ENCODE measurements around the gene GLI1.

DNA sequence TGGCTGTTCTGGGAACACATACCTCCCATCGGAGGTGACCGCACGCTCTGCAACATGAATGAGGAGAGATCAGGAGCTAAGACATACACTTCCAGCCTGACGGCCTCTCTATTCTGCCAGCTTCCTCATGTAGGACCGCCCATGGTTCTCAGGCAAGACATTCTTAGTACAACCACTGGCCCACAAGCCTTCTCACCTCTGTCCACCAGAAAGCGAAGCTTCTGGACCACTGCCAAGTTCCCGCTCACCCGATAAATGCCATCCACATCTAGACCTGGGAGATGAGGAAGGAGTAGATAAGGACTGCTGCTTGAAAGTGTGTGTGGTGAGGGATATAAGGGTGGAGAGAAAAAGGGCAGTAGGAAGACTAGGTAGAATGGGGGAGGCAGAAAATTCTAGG is 14.8 kb downstream of the GLI1 start:
- TF ChIP-seq, protein P1, sequence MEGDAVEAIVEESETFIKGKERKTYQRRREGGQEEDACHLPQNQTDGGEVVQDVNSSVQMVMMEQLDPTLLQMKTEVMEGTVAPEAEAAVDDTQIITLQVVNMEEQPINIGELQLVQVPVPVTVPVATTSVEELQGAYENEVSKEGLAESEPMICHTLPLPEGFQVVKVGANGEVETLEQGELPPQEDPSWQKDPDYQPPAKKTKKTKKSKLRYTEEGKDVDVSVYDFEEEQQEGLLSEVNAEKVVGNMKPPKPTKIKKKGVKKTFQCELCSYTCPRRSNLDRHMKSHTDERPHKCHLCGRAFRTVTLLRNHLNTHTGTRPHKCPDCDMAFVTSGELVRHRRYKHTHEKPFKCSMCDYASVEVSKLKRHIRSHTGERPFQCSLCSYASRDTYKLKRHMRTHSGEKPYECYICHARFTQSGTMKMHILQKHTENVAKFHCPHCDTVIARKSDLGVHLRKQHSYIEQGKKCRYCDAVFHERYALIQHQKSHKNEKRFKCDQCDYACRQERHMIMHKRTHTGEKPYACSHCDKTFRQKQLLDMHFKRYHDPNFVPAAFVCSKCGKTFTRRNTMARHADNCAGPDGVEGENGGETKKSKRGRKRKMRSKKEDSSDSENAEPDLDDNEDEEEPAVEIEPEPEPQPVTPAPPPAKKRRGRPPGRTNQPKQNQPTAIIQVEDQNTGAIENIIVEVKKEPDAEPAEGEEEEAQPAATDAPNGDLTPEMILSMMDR (IDR thresholded peaks at IDR 0.05; ENCODE audit: insufficient read depth, low read depth, low read length) = no peak
- no peak for TF ChIP-seq EZH2 (IDR thresholded peaks at IDR 0.05; ENCODE audit: insufficient read depth, low read length)

All from astrocyte (in vitro differentiated cells and primary cell).